Psoas muscle (tissue), 8 donors: Measurements from ENCODE around the gene SLC9A6. TPM values are rescaled to one million over a fixed set of nuclear protein-coding genes. Genes with fewer than 3 reads are reported as not detected.
A peak's percentile ranks its signal among the peaks of the same experiment; 100 is the strongest.

Experiments
- ATAC-seq, 4 donors: fragments of 200-7000 bp; cut with Tn5 transposase; one replicate each; pipeline ENCODE4 v1.9.1; 2020; ENCODE audit warnings: moderate library complexity in 3 of 4, mild to moderate bottlenecking in 2 of 4
- DNase-seq, 2 donors: peaks; one replicate each; pipeline ENCODE4 v3.0.0-alpha.2; 2020
- H3K27ac ChIP-seq: fragments of 200-600 bp; one replicate; pipeline ENCODE4 v1.8.0; 2022
- H3K27me3 ChIP-seq, 3 donors: fragments of 200-600 bp in 1 of 3; one replicate each; pipeline versions ENCODE4 v1.6.1 to v1.8.0; 2013 to 2022; ENCODE audit warnings: low read length in 2 of 3, mild to moderate bottlenecking in 2 of 3, moderate library complexity in 1 of 3; ENCODE audit not compliant: insufficient read depth in 3 of 3
- H3K36me3 ChIP-seq, 2 donors: fragments of 200-600 bp in 1 of 2; one replicate each; pipeline versions ENCODE4 v1.6.1 to v1.8.0; 2013 to 2022; ENCODE audit warnings: low read depth in 1 of 2, mild to moderate bottlenecking in 1 of 2, moderate library complexity in 1 of 2; ENCODE audit not compliant: insufficient read depth in 1 of 2
- H3K4me1 ChIP-seq: fragments of 200-600 bp; one replicate; pipeline ENCODE4 v1.8.0; 2022
- H3K4me3 ChIP-seq: fragments of 200-600 bp; one replicate; pipeline ENCODE4 v1.8.0; 2022; ENCODE audit warnings: mild to moderate bottlenecking
- H3K9me3 ChIP-seq: fragments of 200-600 bp; one replicate; pipeline ENCODE4 v1.8.0; 2022
- WGBS, 3 donors: extraction: QIAGEN DNeasy Blood & Tissue Kit; methylation state at CpG; one replicate each; pipeline versions ENCODE4 v1.1.6 to v1.1.7; 2013; 5-methylcytosine and 5-hydroxymethylcytosine counted together
- intact Hi-C, 2 donors: fragments of 100-400 bp; cut with DNase I; formaldehyde crosslinking; loops; one replicate each; pipeline versions ENCODE4 v1.11.0 to v1.14.2; 2022
- polyA plus RNA-seq, 3 donors: library from polyadenylated mRNA; stranded (reverse); fragments of 200-250 nt; gene quantifications; one replicate each; pipeline ENCODE4 v1.2.3, GENCODE V29; 2013
- total RNA-seq, 4 donors: library from RNA; stranded (reverse); fragmentation: NEBNext Ultra II Directional in 2 of 4; extraction: Animal tissue kit (Norgen Biotek cat#: 25700) in 2 of 4; gene quantifications; one replicate each; pipeline versions ENCODE4 v1.2.1 to v1.2.4, GENCODE V29; 2021 to 2023
- TF ChIP-seq, protein P1 (sequence below): fragments of 200-600 bp; IDR thresholded peaks from one replicate; pipeline ENCODE4 v1.8.0; 2022; ENCODE audit warnings: antibody characterized with exemption
- donor health status: healthy with polysubstance abuse.
- donor health status: DM: no; HTN: no; CAD: no; lungs with moderate emphysema.
- donor health status: Bipolar disorder and iron deficiency.
- donor health status: healthy.
- donor health status: DM: yes; HTN: yes; CAD: no.
- donor health status: DM: no; HTN: no; CAD: no.
- donor health status: DM: no; HTN: no; CAD: no.
- donor health status: DM: yes; HTN: yes; CAD: no.

SLC9A6 gene
- total and polyA plus RNA-seq, 7 donors: 7.9 to 16.9 (median 8.9) TPM

DNA sequence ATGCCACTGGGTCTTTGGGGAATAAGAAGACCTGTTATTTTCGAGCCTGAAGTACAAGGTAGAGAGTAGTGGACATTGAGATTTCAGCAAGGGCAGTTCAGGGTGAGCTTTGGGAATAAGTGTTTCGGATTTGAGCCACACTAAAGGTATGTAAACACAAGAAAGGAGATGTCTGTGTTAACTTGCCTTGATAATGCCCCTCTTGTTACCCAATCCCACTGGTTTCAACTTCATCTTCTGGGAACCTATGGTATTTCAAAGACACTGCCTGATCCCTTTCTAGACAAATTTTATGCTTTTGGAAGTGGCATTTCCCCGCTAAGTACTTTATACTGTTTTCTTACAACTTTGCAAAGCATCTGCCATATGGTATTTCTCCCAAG lies 79.4 kb downstream of the SLC9A6 start:
- Histone ChIP-seq H3K4me3 (no peak overlapping the region), H3K36me3 (no peaks in the 10 kb centered on the region), H3K27ac (peak overlapping the region; percentile 23), H3K4me1 (no peaks in the 10 kb centered on the region), H3K9me3 (no peaks in the 10 kb centered on the region), H3K27me3 (peaks cover 0 to 4% (median 0%) of the 10 kb centered on the region in 3 donors)
- 48 to 72% (median 61%) methylated on average over 3 of the region's 3 CpGs for WGBS, 3 donors
- intact Hi-C loops: no loop called here
- no peak for ATAC-seq
- TF ChIP-seq, protein P1, sequence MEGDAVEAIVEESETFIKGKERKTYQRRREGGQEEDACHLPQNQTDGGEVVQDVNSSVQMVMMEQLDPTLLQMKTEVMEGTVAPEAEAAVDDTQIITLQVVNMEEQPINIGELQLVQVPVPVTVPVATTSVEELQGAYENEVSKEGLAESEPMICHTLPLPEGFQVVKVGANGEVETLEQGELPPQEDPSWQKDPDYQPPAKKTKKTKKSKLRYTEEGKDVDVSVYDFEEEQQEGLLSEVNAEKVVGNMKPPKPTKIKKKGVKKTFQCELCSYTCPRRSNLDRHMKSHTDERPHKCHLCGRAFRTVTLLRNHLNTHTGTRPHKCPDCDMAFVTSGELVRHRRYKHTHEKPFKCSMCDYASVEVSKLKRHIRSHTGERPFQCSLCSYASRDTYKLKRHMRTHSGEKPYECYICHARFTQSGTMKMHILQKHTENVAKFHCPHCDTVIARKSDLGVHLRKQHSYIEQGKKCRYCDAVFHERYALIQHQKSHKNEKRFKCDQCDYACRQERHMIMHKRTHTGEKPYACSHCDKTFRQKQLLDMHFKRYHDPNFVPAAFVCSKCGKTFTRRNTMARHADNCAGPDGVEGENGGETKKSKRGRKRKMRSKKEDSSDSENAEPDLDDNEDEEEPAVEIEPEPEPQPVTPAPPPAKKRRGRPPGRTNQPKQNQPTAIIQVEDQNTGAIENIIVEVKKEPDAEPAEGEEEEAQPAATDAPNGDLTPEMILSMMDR: no peak
- DNase-seq: no peak

DNA sequence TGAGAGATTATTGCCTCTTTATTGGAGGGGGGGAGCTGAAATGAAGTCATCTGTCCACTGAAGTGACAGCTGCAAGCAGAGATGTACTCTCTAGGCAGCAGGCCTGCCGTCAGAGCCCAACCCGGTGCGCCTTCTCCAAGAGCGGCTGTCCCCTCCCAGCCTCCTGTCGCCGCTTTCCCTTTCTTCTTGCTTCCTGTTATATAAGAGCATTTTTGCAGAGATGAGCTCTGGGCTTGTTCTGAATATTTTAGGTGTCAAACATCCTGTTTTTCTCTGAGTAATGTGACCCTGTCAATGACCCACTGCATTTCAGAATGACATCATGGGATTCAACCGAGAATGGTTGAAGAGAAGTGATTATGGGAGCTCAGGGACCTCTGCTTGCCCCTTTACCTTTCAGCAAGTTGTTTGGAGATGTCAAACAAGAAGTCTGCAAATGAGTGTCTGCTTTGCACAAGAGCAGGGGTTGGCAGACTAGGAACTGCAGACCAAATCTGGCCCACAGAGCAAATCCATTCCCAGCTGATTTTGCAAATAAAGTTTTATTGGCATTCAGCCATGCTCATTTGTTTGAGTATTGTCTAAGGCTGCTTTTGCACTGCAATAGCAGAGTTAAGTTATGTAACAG lies 79.9 kb downstream of the SLC9A6 start:
- Histone ChIP-seq H3K36me3 (no peaks in the 10 kb centered on the region), H3K4me1 (no peaks in the 10 kb centered on the region), H3K4me3 (no peak overlapping the region), H3K27ac (peak overlapping the region; percentile 23), H3K27me3 (peaks cover 0 to 4% (median 0%) of the 10 kb centered on the region in 3 donors), H3K9me3 (no peaks in the 10 kb centered on the region)
- DNase-seq (peak; percentile 20 to 65), ATAC-seq (peak in 3 of 4 donors; percentile 27 to 52 (median 44))
- TF ChIP-seq, protein P1: no peak
- intact Hi-C loops: no loop called here
- WGBS, 3 donors: 35 to 48% (median 40%) methylated on average over 7 of the region's 7 CpGs

DNA sequence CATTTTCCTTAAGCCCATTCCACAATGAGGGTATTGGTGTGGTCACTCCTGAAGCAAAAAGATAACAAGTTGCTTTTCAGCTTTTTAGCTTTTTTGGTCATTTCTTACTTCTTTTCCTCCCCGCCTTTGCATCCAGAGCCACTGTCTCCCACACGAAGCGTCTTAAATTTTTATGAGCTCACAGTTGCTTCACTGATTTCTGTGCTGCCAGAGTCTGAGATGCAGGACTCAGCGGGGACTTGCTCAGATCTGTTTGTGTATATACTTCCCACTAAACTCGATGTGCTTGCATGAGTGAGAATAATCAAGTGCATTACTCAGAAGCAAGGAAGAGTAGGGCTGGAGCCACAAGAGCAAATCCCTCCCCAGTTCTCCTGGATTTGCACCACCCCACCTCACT lies 81.9 kb downstream of the SLC9A6 start:
- intact Hi-C loops: no loop called here
- 61 to 76% (median 64%) methylated on average over 5 of the region's 5 CpGs for WGBS, 3 donors
- ATAC-seq (no peak), DNase-seq (no peak)
- Histone ChIP-seq H3K36me3 (no peaks in the 10 kb centered on the region), H3K4me1 (no peaks in the 10 kb centered on the region), H3K9me3 (no peaks in the 10 kb centered on the region), H3K27me3 (peaks cover 0 to 4% (median 0%) of the 10 kb centered on the region in 3 donors), H3K27ac (no peak overlapping the region), H3K4me3 (no peak overlapping the region)
- TF ChIP-seq, protein P1: no peak

DNA sequence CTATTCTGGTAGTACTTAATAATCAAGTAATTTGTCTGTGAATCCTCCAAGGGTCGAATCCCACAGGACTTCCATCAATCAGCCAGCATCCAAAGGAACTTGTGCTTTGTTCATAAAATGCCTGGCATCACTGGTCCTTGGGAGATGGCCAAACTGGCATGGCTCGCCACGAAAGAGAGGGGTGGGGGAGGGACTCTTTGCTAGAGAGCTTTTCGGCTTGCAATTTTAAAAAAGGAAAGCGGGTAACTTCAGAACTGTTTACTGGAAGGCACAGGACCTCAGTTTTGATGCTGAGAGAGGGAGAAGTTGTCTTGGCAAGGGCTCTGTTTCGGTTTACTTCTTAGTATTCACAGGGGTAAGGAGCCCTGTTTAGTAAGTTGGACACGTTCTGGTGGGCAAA lies 82.7 kb downstream of the SLC9A6 start:
- H3K36me3 ChIP-seq: no peaks in the 10 kb centered on the region
- no peak overlapping the region for H3K27ac ChIP-seq
- ATAC-seq (no peak), DNase-seq (no peak)
- 33 to 42% (median 41%) methylated on average over 7 of the region's 7 CpGs for WGBS, 3 donors
- peaks cover 0 to 4% (median 0%) of the 10 kb centered on the region in 3 donors for H3K27me3 ChIP-seq
- H3K4me1 ChIP-seq: no peaks in the 10 kb centered on the region
- H3K4me3 ChIP-seq: no peak overlapping the region
- no peaks in the 10 kb centered on the region for H3K9me3 ChIP-seq
- TF ChIP-seq, protein P1: no peak
- intact Hi-C loops: no loop called here

DNA sequence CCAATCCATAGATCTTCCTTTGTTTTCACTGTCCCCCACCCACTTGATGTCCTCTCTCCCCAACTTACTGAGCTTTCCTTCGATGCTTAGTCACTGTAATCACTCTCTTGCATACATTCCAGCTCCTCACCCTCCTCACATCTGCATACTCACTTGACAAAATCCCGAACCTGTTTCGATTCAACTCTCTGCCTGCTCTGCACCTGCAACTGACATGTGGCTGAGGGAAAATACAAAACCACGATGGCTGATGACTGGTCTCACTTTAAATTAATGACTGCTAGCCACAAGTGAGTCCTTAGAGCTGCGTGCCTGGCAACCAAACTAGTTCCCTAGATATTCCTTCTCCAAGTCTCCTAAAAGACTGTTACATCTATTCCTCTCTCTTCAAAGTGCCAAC lies 91.7 kb downstream of the SLC9A6 start:
- TF ChIP-seq, protein P1: no peak
- ATAC-seq: no peak
- 59 to 70% (median 64%) methylated on average over 5 of the region's 5 CpGs for WGBS, 3 donors
- intact Hi-C loops: no loop called here
- no peaks in the 10 kb centered on the region for H3K9me3 ChIP-seq
- no peaks in the 10 kb centered on the region for H3K4me1 ChIP-seq
- DNase-seq: no peak
- no peak overlapping the region for H3K4me3 ChIP-seq
- H3K36me3 ChIP-seq: no peaks in the 10 kb centered on the region
- H3K27ac ChIP-seq: no peak overlapping the region
- H3K27me3 ChIP-seq: peaks cover 0 to 12% (median 0%) of the 10 kb centered on the region in 3 donors
